Measurements from ENCODE around the gene RARS2. TPM values are rescaled to one million over a fixed set of nuclear protein-coding genes. Genes with fewer than 3 reads are reported as not detected.

The RARS2 gene
- total RNA-seq, 2 donors from 2014 or later, result 21.8 to 32.0 TPM

GRCh38 chr6:87553159-87553765 lies 36.5 kb downstream of the RARS2 start:
- Mint-ChIP-seq H3K4me1 (ENCODE audit: low read depth in 2 of 2) (peaks cover 0 to 5% of the 10 kb centered on the region in 2 donors), H3K9me3 (no peaks in the 10 kb centered on the region), H3K27ac (no peak overlapping the region)

GRCh38 chr6:87551799-87552198 lies 38.0 kb downstream of the RARS2 start:
- peaks cover 23% of the 10 kb centered on the region for H3K36me3 Mint-ChIP-seq
- no peaks in the 10 kb centered on the region for H3K9me3 Mint-ChIP-seq
- ATAC-seq (no peak), DNase-seq (ENCODE audit: low spot score) (no peak)
- H3K4me3 Mint-ChIP-seq, result no peak overlapping the region
- peak overlapping the region in 1 of 2 donors; percentile 14 for H3K27ac Mint-ChIP-seq
- peaks cover 0 to 3% of the 10 kb centered on the region in 2 donors for H3K4me1 Mint-ChIP-seq (ENCODE audit: low read depth in 2 of 2)
- H3K27me3 Mint-ChIP-seq, result no peaks in the 10 kb centered on the region

More at GRCh38 chr6:87553159-87553765, 36.5 kb downstream of the RARS2 start:
- Mint-ChIP-seq H3K4me3 (no peak overlapping the region), H3K36me3 (peaks cover 25% of the 10 kb centered on the region), H3K27me3 (no peaks in the 10 kb centered on the region)
- no peak for DNase-seq (ENCODE audit: low spot score)
- ATAC-seq, result no peak

DNA sequence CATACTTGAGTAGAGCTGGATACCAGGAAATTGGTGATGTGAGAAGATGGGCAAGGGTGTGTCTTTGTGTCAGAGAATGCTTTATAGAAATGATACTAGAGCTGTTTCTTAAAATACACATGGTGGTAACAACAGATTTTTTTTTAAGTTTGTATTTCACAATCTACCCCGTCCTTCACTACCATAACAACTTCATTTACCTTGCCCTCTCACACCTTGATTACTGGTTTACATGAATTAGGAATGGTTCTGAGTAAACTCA lies 45.4 kb downstream of the RARS2 start:
- Mint-ChIP-seq H3K27me3 (no peaks in the 10 kb centered on the region), H3K27ac (no peak overlapping the region), H3K9me3 (no peaks in the 10 kb centered on the region), H3K4me1 (ENCODE audit: low read depth in 2 of 2) (peaks cover 0 to 2% of the 10 kb centered on the region in 2 donors), H3K4me3 (no peak overlapping the region), H3K36me3 (peaks cover 25% of the 10 kb centered on the region)
- DNase-seq (ENCODE audit: low spot score), result no peak
- ATAC-seq, result no peak

GRCh38 chr6:87543696-87544473 lies 45.9 kb downstream of the RARS2 start:
- H3K4me1 Mint-ChIP-seq (ENCODE audit: low read depth in 2 of 2), result peaks cover 0 to 2% of the 10 kb centered on the region in 2 donors

GRCh38 chr6:87541744-87542143 lies 48.0 kb downstream of the RARS2 start:
- Mint-ChIP-seq H3K4me1 (ENCODE audit: low read depth in 2 of 2) (peaks cover 0 to 4% of the 10 kb centered on the region in 2 donors), H3K27me3 (no peaks in the 10 kb centered on the region), H3K27ac (no peak overlapping the region), H3K36me3 (peaks cover 28% of the 10 kb centered on the region), H3K9me3 (no peaks in the 10 kb centered on the region), H3K4me3 (no peak overlapping the region)
- ATAC-seq, result no peak
- DNase-seq (ENCODE audit: low spot score), result no peak

More at GRCh38 chr6:87543696-87544473, 45.9 kb downstream of the RARS2 start:
- no peak overlapping the region for H3K27ac Mint-ChIP-seq
- no peak for ATAC-seq
- peaks cover 28% of the 10 kb centered on the region for H3K36me3 Mint-ChIP-seq
- no peak overlapping the region for H3K4me3 Mint-ChIP-seq
- H3K27me3 Mint-ChIP-seq, result no peaks in the 10 kb centered on the region
- no peak for DNase-seq (ENCODE audit: low spot score)
- H3K9me3 Mint-ChIP-seq, result no peaks in the 10 kb centered on the region

DNA sequence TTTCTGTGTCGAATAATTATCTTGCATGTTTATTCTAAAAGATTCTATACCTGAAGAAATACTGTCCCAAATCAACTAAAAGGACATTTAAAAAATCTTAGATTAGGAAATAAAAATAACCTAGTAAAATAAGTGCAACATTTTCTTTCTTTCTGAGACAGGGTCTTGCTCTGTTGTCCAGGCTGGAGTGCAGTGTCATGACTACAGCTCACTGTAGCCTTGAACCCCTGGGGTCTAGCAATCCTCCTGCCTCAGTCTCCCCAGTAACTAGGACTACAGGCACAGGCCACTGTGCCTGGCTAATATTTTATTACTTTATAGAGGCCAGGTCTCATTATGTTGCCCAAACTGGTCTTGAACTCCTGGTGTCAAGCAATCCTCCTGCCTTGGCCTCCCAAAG lies 48.7 kb downstream of the RARS2 start:
- Mint-ChIP-seq H3K4me3 (no peak overlapping the region), H3K36me3 (peaks cover 25% of the 10 kb centered on the region), H3K9me3 (no peaks in the 10 kb centered on the region), H3K27ac (no peak overlapping the region), H3K4me1 (ENCODE audit: low read depth in 2 of 2) (peaks cover 0 to 4% of the 10 kb centered on the region in 2 donors), H3K27me3 (no peaks in the 10 kb centered on the region)
- ATAC-seq (no peak), DNase-seq (ENCODE audit: low spot score) (no peak)

GRCh38 chr6:87540539-87540938 lies 49.2 kb downstream of the RARS2 start:
- no peak for ATAC-seq
- no peaks in the 10 kb centered on the region for H3K27me3 Mint-ChIP-seq
- peaks cover 23% of the 10 kb centered on the region for H3K36me3 Mint-ChIP-seq

GRCh38 chr6:87539554-87539953 lies 50.2 kb downstream of the RARS2 start:
- Mint-ChIP-seq H3K4me1 (ENCODE audit: low read depth in 2 of 2) (peaks cover 2 to 3% of the 10 kb centered on the region in 2 donors), H3K9me3 (no peaks in the 10 kb centered on the region), H3K36me3 (peaks cover 22% of the 10 kb centered on the region), H3K27ac (no peak overlapping the region), H3K27me3 (no peaks in the 10 kb centered on the region), H3K4me3 (no peak overlapping the region)
- no peak for DNase-seq (ENCODE audit: low spot score)
- no peak for ATAC-seq

More at GRCh38 chr6:87540539-87540938, 49.2 kb downstream of the RARS2 start:
- Mint-ChIP-seq H3K4me1 (ENCODE audit: low read depth in 2 of 2) (peaks cover 0 to 4% of the 10 kb centered on the region in 2 donors), H3K27ac (no peak overlapping the region), H3K4me3 (no peak overlapping the region), H3K9me3 (no peaks in the 10 kb centered on the region)
- DNase-seq (ENCODE audit: low spot score), result no peak

GRCh38 chr6:87538510-87539260 lies 51.1 kb downstream of the RARS2 start:
- peaks cover 2 to 6% of the 10 kb centered on the region in 2 donors for H3K4me1 Mint-ChIP-seq (ENCODE audit: low read depth in 2 of 2)
- no peaks in the 10 kb centered on the region for H3K9me3 Mint-ChIP-seq
- peaks cover 18% of the 10 kb centered on the region for H3K36me3 Mint-ChIP-seq
- ATAC-seq (no peak), DNase-seq (ENCODE audit: low spot score) (no peak)
- no peak overlapping the region for H3K27ac Mint-ChIP-seq
- H3K27me3 Mint-ChIP-seq, result no peaks in the 10 kb centered on the region
- no peak overlapping the region for H3K4me3 Mint-ChIP-seq

DNA sequence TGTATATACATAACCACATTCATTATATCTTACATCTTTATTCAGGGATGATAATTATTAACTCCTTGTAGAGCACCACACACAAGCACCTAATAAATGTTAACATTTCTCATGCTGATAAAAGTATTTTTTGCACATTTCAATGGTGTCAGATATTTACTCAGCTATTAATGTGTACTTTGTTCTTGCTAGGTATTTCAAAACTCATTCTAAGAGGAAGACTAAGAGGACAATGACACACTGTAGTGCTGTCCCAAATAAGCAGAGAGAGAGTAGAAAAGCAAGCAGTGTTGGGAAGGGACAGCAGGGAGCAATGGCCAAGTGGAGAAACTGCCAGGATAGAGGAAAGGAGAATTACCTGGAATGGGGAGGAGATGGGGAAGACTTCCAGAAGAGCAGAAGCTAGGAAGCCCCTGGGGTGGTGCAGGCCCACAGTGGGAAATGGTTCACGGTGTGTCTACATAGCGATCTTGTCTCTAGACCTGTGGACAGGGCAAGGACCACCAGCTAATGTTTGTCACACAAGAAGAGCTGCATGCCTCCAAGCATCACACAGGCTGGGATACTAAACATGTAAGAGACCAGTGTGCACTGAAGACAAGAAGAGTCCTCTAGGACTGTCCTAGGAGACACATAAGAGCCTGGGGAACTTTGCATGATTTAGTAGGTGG lies 55.3 kb downstream of the RARS2 start:
- peaks cover 2 to 6% of the 10 kb centered on the region in 2 donors for H3K4me1 Mint-ChIP-seq (ENCODE audit: low read depth in 2 of 2)
- H3K27ac Mint-ChIP-seq, result no peak overlapping the region
- ATAC-seq, result no peak
- H3K36me3 Mint-ChIP-seq, result peaks cover 17% of the 10 kb centered on the region
- H3K4me3 Mint-ChIP-seq, result no peak overlapping the region
- H3K9me3 Mint-ChIP-seq, result no peaks in the 10 kb centered on the region
- no peak for DNase-seq (ENCODE audit: low spot score)
- no peaks in the 10 kb centered on the region for H3K27me3 Mint-ChIP-seq

- no peaks in the 10 kb centered on the region for H3K9me3 Mint-ChIP-seq
- H3K4me3 Mint-ChIP-seq, result no peak overlapping the region
- no peak overlapping the region for H3K27ac Mint-ChIP-seq
- ATAC-seq, result no peak
- no peak for DNase-seq (ENCODE audit: low spot score)
- no peaks in the 10 kb centered on the region for H3K27me3 Mint-ChIP-seq
- H3K4me1 Mint-ChIP-seq (ENCODE audit: low read depth in 2 of 2), result peaks cover under 1 to 8% of the 10 kb centered on the region in 2 donors
- H3K36me3 Mint-ChIP-seq, result peaks cover 16% of the 10 kb centered on the region
Observed at GRCh38 chr6:87529221-87529620, 60.6 kb downstream of the RARS2 start.

- Mint-ChIP-seq H3K36me3 (peaks cover 6% of the 10 kb centered on the region), H3K27ac (no peak overlapping the region), H3K27me3 (no peaks in the 10 kb centered on the region), H3K4me3 (no peak overlapping the region), H3K9me3 (no peaks in the 10 kb centered on the region), H3K4me1 (ENCODE audit: low read depth in 2 of 2) (peaks cover 0 to 4% of the 10 kb centered on the region in 2 donors)
- DNase-seq (ENCODE audit: low spot score), result no peak
- ATAC-seq, result no peak
Observed at GRCh38 chr6:87522686-87523085, 67.1 kb downstream of the RARS2 start.

DNA sequence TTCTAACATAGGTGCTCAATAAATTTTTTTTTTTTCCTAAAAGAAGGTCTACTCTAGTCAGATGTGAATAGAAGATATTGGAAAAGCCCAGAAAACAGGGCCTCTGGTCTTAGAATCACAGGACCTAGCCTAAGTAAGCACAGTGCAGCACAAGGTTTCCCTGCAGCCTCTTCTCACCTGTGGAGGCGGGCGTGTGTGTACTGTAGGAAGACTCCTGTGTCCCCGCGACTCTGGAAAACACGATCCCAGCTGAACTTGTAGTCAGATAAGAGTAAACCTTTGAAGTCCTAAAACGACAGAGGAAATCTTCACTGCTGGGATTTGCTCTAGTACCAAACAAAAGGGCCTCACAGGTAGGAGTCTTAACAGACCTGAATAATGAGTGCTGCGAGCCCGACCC lies 71.3 kb downstream of the RARS2 start:
- no peaks in the 10 kb centered on the region for H3K27me3 Mint-ChIP-seq
- no peaks in the 10 kb centered on the region for H3K9me3 Mint-ChIP-seq
- H3K4me3 Mint-ChIP-seq, result no peak overlapping the region
- no peak overlapping the region for H3K27ac Mint-ChIP-seq
- DNase-seq (ENCODE audit: low spot score) (no peak), ATAC-seq (no peak)
- H3K4me1 Mint-ChIP-seq (ENCODE audit: low read depth in 2 of 2), result peaks cover 0 to 4% of the 10 kb centered on the region in 2 donors
- H3K36me3 Mint-ChIP-seq, result peaks cover 7% of the 10 kb centered on the region
